Parathyroid adenoma (tissue), 2 donors: ENCODE measurements around the gene VSIG2.
A peak's percentile ranks its signal among the peaks of the same experiment; 100 is the strongest.

Experiments
- H2AFZ ChIP-seq: fragments of 300-600 bp; sonication (generic); one replicate; pipeline ENCODE4 v1.7.0; 2017; ENCODE audit warnings: antibody characterized with exemption, mild to moderate bottlenecking
- H3K27ac ChIP-seq: fragments of 300-600 bp; sonication (generic); one replicate; pipeline ENCODE4 v1.7.0; 2017
- H3K27me3 ChIP-seq: fragments of 300-600 bp; sonication (generic); one replicate; pipeline ENCODE4 v1.7.0; 2017; ENCODE audit warnings: low read length; ENCODE audit not compliant: control insufficient read depth, insufficient read depth
- H3K36me3 ChIP-seq: fragments of 300-600 bp; sonication (generic); one replicate; pipeline ENCODE4 v1.7.0; 2017; ENCODE audit warnings: low read length; ENCODE audit not compliant: control insufficient read depth, insufficient read depth
- H3K4me1 ChIP-seq: fragments of 300-600 bp; sonication (generic); one replicate; pipeline ENCODE4 v1.7.0; 2017; ENCODE audit warnings: control low read depth
- H3K4me2 ChIP-seq: fragments of 300-600 bp; sonication (generic); one replicate; pipeline ENCODE4 v1.7.0; 2017; ENCODE audit warnings: low read length
- H3K4me3 ChIP-seq: fragments of 300-600 bp; sonication (generic); one replicate; pipeline ENCODE4 v1.7.0; 2017; ENCODE audit warnings: low read depth, low read length
- H3K79me2 ChIP-seq: fragments of 300-600 bp; sonication (generic); one replicate; pipeline ENCODE4 v1.7.0; 2017; ENCODE audit warnings: control low read depth
- H3K9ac ChIP-seq: fragments of 300-600 bp; sonication (generic); one replicate; pipeline ENCODE4 v1.7.0; 2017; ENCODE audit warnings: mild to moderate bottlenecking
- H3K9me3 ChIP-seq: fragments of 300-600 bp; sonication (generic); one replicate; pipeline ENCODE4 v1.7.0; 2017; ENCODE audit warnings: low read length; ENCODE audit not compliant: control insufficient read depth
- CTCF ChIP-seq: fragments of 300-600 bp; sonication (generic); IDR thresholded peaks from one replicate; pipeline ENCODE4 v1.7.0; 2017; ENCODE audit warnings: antibody characterized with exemption, mild to moderate bottlenecking
- donor health status: primary hyperparathyroidism.

The VSIG2 gene

GRCh38 chr11:124740277-124740882 lies 11.7 kb downstream of the VSIG2 start:
- H3K27ac ChIP-seq = no peak overlapping the region
- no peak for TF ChIP-seq CTCF
- peak overlapping the region; percentile 68 for H3K4me2 ChIP-seq

GRCh38 chr11:124739479-124740276 lies 12.4 kb downstream of the VSIG2 start, which contains the start of gene NRGN:
Gene NRGN, plus strand, starts transcription at chr11:124739942. Its CDS starts 143 bp downstream, at chr11:124740085.
- H3K4me1 ChIP-seq = no peaks in the 10 kb centered on the region
- no peak within 1 kb of the TSS for H3K9ac ChIP-seq
- H3K36me3 ChIP-seq = no peaks in the 10 kb centered on the region
- TF ChIP-seq CTCF = no peak
- peak within 1 kb of the TSS; percentile 68 for H3K4me2 ChIP-seq
- no peak within 1 kb of the TSS for H3K27ac ChIP-seq
- H3K27me3 ChIP-seq = no peaks in the 10 kb centered on the region
- H3K9me3 ChIP-seq = no peaks in the 10 kb centered on the region
- no peaks in the 10 kb centered on the region for H3K79me2 ChIP-seq
- H2AFZ ChIP-seq = peak within 1 kb of the TSS; percentile 62
- H3K4me3 ChIP-seq = peak within 1 kb of the TSS; percentile 42

More at GRCh38 chr11:124740277-124740882, 11.7 kb downstream of the VSIG2 start:
- no peaks in the 10 kb centered on the region for H3K36me3 ChIP-seq
- no peak overlapping the region for H3K9ac ChIP-seq
- H3K9me3 ChIP-seq = no peaks in the 10 kb centered on the region
- H2AFZ ChIP-seq = peak overlapping the region; percentile 62
- no peaks in the 10 kb centered on the region for H3K79me2 ChIP-seq
- H3K27me3 ChIP-seq = no peaks in the 10 kb centered on the region
- peak overlapping the region; percentile 42 for H3K4me3 ChIP-seq
- no peaks in the 10 kb centered on the region for H3K4me1 ChIP-seq

GRCh38 chr11:124738713-124739478 lies 13.2 kb downstream of the VSIG2 start:
- no peaks in the 10 kb centered on the region for H3K36me3 ChIP-seq

GRCh38 chr11:124737638-124738305 lies 14.3 kb downstream of the VSIG2 start:
- no peak for TF ChIP-seq CTCF
- Histone ChIP-seq H3K4me1 (no peaks in the 10 kb centered on the region), H2AFZ (no peak overlapping the region), H3K27me3 (no peaks in the 10 kb centered on the region), H3K9ac (no peak overlapping the region), H3K27ac (no peak overlapping the region), H3K4me3 (no peak overlapping the region), H3K36me3 (no peaks in the 10 kb centered on the region), H3K79me2 (no peaks in the 10 kb centered on the region), H3K9me3 (no peaks in the 10 kb centered on the region), H3K4me2 (no peak overlapping the region)

More at GRCh38 chr11:124738713-124739478, 13.2 kb downstream of the VSIG2 start:
- no peak overlapping the region for H3K4me2 ChIP-seq
- H2AFZ ChIP-seq = no peak overlapping the region
- H3K27ac ChIP-seq = no peak overlapping the region
- H3K9ac ChIP-seq = no peak overlapping the region
- H3K4me3 ChIP-seq = no peak overlapping the region
- no peaks in the 10 kb centered on the region for H3K27me3 ChIP-seq
- no peaks in the 10 kb centered on the region for H3K79me2 ChIP-seq
- no peak for TF ChIP-seq CTCF
- no peaks in the 10 kb centered on the region for H3K4me1 ChIP-seq
- no peaks in the 10 kb centered on the region for H3K9me3 ChIP-seq
